ENCODE data around the gene RAB11FIP3. TPM values are rescaled to one million over a fixed set of nuclear protein-coding genes. Genes with fewer than 3 reads are reported as not detected.
"Not testable (repeated sequence)": the region's sequence is repeated elsewhere in the genome, so short reads cannot be mapped to it uniquely, and the experiment has no call there.

Gene RAB11FIP3
- total RNA-seq, 2 experiments from 2014 or later: 29.0 to 51.2 TPM

DNA sequence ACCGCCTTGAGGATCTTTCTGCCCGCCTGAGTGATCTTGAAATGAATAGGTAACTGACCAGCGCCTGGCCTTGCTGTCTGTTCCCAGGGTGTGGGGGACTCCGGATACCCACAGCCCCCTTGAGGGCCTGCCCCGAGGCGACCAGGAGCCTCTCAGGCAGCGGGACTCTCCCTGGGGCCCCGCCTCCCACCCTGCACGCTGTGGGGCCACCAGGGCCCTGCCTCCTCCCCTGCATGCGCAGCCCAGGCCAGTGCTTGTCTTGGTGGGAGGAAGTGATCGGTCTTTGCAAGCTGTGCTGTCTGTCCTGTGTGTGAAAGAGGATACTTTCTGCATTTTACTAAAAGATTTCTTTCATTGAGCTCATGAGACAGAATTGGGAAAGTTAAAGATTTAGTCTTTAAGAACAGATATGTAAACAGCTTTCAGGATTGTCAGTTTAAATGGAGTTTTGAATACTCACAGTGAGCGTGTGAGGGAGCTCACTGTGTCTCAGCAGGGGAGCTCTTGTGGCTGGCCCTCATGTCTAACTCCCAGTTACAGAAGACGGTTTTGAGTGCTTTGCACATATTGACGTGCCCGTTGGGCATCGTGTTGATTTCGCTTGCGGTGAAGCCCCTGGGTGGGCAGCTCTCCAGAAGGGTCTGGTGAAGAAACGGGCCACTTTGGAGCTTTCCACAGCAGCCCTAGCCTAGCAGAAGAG is 65.9 kb downstream of the RAB11FIP3 start:
- Histone ChIP-seq H4K20me1 (ENCODE audit: insufficient read depth, low read length) (no peaks in the 10 kb centered on the region), H3K4me3 (ENCODE audit: low read depth, low read length, poor library complexity, severe bottlenecking) (no peak overlapping the region), H3K36me3 (ENCODE audit: insufficient read depth, low read length) (peaks cover 6% of the 10 kb centered on the region; the same call in 1 of the 2 replicates), H3K4me2 (ENCODE audit: low read length) (no peak overlapping the region), H3K9me3 (ENCODE audit: low read length) (no peaks in the 10 kb centered on the region), H3K27ac (ENCODE audit: low read depth, low read length, poor library complexity, severe bottlenecking) (no peak overlapping the region), H3K9me2 (ENCODE audit: insufficient read depth, low read length) (no peaks in the 10 kb centered on the region), H2AFZ (ENCODE audit: low read length) (no peak overlapping the region), H3K4me1 (ENCODE audit: insufficient read depth, low read length, poor library complexity, severe bottlenecking) (no peaks in the 10 kb centered on the region), H3K79me2 (ENCODE audit: insufficient read depth, low read depth, low read length) (no peaks in the 10 kb centered on the region)
- POLR2A ChIA-PET: no interaction called here
- CTCF ChIA-PET (ENCODE audit: unreplicated experiment): no interaction called here
- intact Hi-C loops (cut with micrococcal nuclease; ENCODE audit: unreplicated experiment): no loop called here
- TSS peak; percentile 43 for BruUV-seq (replicated peaks)
- DNase-seq (ENCODE audit: low spot score): no peak
- no peak for TF ChIP-seq EZH2phosphoT487 (IDR thresholded peaks at IDR 0.05; ENCODE audit: borderline replicate concordance, low read depth, low read length)

DNA sequence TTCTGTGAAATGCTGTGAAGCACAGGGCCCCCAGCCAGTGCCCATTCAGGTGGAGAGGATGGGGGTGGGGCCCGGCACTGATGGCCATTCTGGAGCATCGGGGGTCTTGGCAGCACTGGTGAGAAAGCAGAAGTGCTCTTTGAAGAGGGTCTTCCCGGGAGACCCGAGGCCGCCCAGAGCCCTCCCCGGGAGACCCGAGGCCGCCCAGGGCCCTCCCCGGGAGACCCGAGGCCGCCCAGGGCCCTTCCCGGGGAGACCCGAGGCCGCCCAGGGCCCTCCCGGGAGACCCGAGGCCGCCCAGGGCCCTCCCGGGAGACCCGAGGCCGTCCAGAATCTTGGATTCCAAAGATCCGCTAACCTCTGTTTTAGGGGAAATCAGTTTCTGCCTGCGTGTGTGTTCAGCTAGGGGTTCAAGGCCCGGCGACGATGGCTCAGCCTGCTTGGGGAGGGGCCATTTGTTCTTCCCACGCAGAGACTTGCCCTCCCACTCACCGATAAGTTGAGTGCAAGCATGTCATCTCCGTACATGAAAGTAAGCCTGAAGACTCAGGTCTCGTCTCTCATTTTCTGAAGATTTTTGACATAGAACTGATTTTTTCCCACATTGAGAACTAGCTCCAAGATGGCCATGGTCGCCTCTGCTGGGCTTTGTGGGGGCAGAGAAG is 66.9 kb downstream of the RAB11FIP3 start:
- H3K36me3 ChIP-seq (ENCODE audit: insufficient read depth, low read length): peaks cover 6% of the 10 kb centered on the region; the same call in 1 of the 2 replicates
- intact Hi-C loops (cut with micrococcal nuclease; ENCODE audit: unreplicated experiment): no loop called here
- CTCF ChIA-PET (ENCODE audit: unreplicated experiment): no interaction called here

DNA sequence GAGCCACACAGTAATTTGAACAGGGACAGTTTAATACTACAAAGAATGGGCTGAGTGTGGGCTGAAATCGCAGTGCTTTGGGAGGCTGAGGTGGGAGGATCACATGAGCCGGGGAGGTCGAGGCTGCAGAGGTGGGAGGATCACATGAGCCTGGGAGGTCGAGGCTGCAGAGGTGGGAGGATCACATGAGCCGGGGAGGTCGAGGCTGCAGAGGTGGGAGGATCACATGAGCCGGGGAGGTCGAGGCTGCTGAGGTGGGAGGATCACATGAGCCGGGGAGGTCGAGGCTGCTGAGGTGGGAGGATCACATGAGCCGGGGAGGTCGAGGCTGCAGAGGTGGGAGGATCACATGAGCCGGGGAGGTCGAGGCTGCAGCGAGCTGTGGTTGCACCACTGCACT is 69.2 kb downstream of the RAB11FIP3 start:
- H3K4me3 ChIP-seq (ENCODE audit: low read depth, low read length, poor library complexity, severe bottlenecking); H2AFZ ChIP-seq (ENCODE audit: low read length); H3K36me3 ChIP-seq (ENCODE audit: insufficient read depth, low read length); H3K9me2 ChIP-seq (ENCODE audit: insufficient read depth, low read length); H3K79me2 ChIP-seq (ENCODE audit: insufficient read depth, low read depth, low read length); H3K4me2 ChIP-seq (ENCODE audit: low read length); H3K27ac ChIP-seq (ENCODE audit: low read depth, low read length, poor library complexity, severe bottlenecking); BruUV-seq (replicated peaks); DNase-seq (ENCODE audit: low spot score); CTCF ChIA-PET (ENCODE audit: unreplicated experiment); H3K4me1 ChIP-seq (ENCODE audit: insufficient read depth, low read length, poor library complexity, severe bottlenecking); H4K20me1 ChIP-seq (ENCODE audit: insufficient read depth, low read length); POLR2A ChIA-PET; H3K9me3 ChIP-seq (ENCODE audit: low read length): not testable (repeated sequence)
- intact Hi-C loops (cut with micrococcal nuclease; ENCODE audit: unreplicated experiment): loop anchor here (5.0 kb wide), 1 partner anchor 102 kb away; no protein-coding TSS in a partner anchor

More for the DNA sequence above, 66.9 kb downstream of the RAB11FIP3 start:
- no TSS peak for BruUV-seq (replicated peaks)
- H3K4me1 ChIP-seq (ENCODE audit: insufficient read depth, low read length, poor library complexity, severe bottlenecking): no peaks in the 10 kb centered on the region
- no peak overlapping the region for H2AFZ ChIP-seq (ENCODE audit: low read length)
- no peak overlapping the region for H3K4me3 ChIP-seq (ENCODE audit: low read depth, low read length, poor library complexity, severe bottlenecking)
- POLR2A ChIA-PET: interaction anchor here (0.6 kb wide), 1 partner anchor 8 kb away, joined by 4 read pairs; no protein-coding TSS in a partner anchor
- no peak overlapping the region for H3K27ac ChIP-seq (ENCODE audit: low read depth, low read length, poor library complexity, severe bottlenecking)
- TF ChIP-seq EZH2phosphoT487 (IDR thresholded peaks at IDR 0.05; ENCODE audit: borderline replicate concordance, low read depth, low read length): no peak
- TF ChIP-seq, protein P1, sequence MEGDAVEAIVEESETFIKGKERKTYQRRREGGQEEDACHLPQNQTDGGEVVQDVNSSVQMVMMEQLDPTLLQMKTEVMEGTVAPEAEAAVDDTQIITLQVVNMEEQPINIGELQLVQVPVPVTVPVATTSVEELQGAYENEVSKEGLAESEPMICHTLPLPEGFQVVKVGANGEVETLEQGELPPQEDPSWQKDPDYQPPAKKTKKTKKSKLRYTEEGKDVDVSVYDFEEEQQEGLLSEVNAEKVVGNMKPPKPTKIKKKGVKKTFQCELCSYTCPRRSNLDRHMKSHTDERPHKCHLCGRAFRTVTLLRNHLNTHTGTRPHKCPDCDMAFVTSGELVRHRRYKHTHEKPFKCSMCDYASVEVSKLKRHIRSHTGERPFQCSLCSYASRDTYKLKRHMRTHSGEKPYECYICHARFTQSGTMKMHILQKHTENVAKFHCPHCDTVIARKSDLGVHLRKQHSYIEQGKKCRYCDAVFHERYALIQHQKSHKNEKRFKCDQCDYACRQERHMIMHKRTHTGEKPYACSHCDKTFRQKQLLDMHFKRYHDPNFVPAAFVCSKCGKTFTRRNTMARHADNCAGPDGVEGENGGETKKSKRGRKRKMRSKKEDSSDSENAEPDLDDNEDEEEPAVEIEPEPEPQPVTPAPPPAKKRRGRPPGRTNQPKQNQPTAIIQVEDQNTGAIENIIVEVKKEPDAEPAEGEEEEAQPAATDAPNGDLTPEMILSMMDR (conservative IDR thresholded peaks at IDR 0.05; ENCODE audit: low read length): no peak
- no peaks in the 10 kb centered on the region for H4K20me1 ChIP-seq (ENCODE audit: insufficient read depth, low read length)
- no peaks in the 10 kb centered on the region for H3K9me2 ChIP-seq (ENCODE audit: insufficient read depth, low read length)
- no peaks in the 10 kb centered on the region for H3K9me3 ChIP-seq (ENCODE audit: low read length)
- H3K4me2 ChIP-seq (ENCODE audit: low read length): no peak overlapping the region
- no peaks in the 10 kb centered on the region for H3K79me2 ChIP-seq (ENCODE audit: insufficient read depth, low read depth, low read length)
- DNase-seq (ENCODE audit: low spot score): no peak

Data from OCI-LY7 (cell line).